NCI-H774 (cell line): ENCODE measurements around the gene RIMS1.

Source experiments
- DNase-seq: peaks from one replicate; lab custom pipeline; 2025; lab: John Stamatoyannopoulos, UW

Gene RIMS1, protein sequence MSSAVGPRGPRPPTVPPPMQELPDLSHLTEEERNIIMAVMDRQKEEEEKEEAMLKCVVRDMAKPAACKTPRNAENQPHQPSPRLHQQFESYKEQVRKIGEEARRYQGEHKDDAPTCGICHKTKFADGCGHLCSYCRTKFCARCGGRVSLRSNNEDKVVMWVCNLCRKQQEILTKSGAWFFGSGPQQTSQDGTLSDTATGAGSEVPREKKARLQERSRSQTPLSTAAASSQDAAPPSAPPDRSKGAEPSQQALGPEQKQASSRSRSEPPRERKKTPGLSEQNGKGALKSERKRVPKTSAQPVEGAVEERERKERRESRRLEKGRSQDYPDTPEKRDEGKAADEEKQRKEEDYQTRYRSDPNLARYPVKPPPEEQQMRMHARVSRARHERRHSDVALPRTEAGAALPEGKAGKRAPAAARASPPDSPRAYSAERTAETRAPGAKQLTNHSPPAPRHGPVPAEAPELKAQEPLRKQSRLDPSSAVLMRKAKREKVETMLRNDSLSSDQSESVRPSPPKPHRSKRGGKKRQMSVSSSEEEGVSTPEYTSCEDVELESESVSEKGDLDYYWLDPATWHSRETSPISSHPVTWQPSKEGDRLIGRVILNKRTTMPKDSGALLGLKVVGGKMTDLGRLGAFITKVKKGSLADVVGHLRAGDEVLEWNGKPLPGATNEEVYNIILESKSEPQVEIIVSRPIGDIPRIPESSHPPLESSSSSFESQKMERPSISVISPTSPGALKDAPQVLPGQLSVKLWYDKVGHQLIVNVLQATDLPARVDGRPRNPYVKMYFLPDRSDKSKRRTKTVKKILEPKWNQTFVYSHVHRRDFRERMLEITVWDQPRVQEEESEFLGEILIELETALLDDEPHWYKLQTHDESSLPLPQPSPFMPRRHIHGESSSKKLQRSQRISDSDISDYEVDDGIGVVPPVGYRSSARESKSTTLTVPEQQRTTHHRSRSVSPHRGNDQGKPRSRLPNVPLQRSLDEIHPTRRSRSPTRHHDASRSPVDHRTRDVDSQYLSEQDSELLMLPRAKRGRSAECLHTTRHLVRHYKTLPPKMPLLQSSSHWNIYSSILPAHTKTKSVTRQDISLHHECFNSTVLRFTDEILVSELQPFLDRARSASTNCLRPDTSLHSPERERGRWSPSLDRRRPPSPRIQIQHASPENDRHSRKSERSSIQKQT (N-terminal part only)

DNA sequence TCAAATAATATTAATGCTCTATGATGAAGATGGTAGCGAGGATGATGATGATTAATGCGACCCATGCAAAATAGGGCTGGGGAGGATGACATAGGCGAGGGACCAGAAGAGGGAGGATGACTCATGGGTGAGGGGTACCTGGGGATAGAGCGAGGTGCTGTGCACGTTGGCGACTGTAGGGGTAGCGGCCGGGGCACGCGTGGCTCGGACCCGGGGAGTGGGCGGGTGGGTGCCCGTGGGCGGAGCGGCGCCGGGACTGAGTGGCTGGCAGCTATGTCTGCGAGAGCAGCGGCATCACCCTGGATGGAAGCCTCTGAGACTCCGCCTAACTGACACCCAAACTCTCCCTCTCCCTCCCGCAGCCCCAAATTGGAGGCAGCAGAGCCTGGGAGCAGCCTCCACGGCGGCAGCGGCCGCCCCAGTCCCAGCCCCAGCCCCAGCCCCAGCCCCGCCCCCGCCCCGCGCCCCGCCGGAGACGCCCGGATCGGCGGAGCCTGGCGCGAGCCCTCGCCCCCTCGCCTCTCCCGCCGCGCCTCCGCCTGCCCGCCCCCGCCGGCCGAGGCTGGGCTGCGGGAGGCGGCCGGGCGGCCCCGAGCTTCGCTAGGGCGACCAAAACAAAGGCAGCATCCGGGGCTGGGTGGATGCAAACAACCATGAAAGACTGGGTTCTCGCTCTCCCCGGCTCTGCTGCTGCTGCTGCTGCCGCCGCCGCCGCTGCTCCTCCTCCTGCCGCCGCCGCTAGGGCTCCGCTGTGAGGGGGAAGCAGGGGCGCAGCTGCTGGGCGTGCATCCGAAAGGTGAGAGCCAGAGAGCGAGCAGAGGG lies at the start of gene RIMS1:
RIMS1 (plus strand) TSS at position 367 of the 822 bp plus-strand sequence. CDS start 474 bp downstream, outside the sequence.
- DNase-seq = peak; percentile 47

DNA sequence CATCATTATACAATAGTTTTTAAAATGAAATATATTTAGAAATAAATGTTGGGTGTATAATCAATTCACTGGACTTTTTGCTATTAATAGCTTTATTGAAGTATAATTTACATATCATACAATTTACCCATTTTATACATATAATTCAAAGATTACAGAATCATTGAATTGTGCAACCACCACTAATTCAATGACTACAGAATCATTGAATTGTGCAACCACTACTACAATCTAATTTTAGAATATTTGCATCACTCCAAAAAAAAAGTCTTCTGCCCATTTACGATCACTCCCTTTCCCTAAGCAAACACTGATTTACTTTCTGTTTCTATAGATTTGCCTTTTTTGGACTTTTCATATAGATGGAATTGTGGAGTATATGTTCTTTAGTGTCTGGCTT lies 35.1 kb upstream of the RIMS1 start:
- DNase-seq = no peak

DNA sequence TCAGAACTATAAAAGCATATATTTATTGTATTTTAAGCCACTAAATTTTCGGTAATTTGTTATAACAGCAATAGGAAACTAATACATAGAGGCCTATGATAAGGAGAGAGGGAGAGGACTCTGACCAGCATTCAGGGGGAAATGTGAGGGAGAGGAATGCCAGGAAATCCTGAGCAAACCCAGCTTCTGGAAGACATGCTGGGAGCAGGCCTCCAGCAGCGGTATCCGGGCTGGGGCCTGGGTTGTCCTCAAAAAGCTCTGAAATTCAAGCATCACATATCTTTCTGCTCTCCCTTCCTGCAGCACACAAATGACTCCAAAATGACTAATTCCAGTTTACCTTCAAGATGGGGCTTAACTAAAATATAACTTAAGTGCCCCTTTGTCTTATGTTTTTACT lies 33.4 kb upstream of the RIMS1 start:
- no peak for DNase-seq

DNA sequence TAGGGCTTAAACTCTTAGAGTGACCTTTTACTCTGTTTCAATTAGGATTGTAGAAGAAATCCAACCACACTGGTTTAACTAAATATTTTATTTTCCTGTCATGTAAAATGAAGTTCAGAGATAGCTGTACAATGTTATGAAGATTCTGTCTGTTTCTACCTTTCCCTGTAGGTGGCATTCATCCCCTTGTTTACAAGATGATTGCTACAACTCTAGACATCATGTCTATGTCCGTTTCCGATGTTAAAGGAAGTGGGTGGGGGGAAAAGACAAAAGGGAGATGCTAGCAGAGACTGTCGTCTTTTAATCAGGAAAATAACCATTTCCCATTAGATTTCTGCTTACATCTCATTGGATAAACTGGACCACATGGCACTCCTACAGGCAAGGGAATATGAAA lies 30.9 kb upstream of the RIMS1 start:
- DNase-seq = no peak

DNA sequence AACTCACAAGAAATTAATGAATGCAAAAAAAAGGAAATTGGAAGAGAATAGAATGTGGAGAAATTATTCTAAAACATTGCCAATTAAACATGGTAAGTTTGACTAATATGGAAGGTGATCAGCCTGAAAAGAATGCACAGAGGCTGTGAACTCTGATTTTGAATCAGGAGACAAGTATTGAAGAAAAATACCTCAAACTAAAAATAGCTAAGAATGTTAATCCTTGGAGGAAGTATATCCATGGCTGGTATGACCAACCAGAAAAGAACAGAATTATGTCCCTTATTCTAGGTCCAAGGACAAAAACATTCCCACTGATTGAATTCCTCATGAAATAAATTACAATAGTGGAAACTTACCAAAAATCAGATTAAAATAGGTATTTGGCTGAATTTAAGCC lies 7.3 kb upstream of the RIMS1 start:
- no peak for DNase-seq

DNA sequence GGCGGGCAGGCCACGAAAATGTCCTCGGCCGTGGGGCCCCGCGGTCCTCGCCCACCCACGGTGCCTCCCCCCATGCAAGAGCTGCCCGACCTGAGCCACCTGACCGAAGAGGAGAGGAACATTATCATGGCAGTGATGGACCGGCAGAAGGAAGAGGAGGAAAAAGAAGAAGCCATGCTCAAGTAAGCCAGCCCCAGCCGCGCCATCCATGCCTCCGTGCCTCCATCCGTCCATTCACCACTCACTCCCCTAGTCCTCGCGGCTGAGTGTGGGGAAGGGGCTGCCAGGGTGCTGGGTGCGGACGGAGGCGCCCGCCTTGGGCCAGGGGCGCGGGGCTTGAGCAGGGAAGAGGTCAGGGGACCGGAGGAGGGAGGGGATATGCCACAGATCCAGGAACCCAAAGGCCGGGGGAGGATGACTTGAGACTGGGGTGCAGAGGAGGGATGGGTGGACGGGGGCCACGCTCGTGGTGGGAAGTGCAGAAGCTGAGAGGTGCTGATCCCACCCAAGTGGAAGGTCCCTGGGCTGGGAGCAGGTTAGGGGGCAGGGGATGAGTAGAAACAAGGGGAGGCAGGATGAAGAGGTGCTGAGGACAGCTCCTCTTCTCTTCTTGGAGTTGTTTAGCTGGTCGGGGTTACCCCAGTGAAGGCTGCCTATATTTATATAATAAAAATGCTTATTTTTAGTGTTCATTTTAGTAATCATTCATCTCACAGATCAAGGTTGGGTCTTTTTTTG lies 825 bp downstream of the RIMS1 start:
- no peak for DNase-seq

DNA sequence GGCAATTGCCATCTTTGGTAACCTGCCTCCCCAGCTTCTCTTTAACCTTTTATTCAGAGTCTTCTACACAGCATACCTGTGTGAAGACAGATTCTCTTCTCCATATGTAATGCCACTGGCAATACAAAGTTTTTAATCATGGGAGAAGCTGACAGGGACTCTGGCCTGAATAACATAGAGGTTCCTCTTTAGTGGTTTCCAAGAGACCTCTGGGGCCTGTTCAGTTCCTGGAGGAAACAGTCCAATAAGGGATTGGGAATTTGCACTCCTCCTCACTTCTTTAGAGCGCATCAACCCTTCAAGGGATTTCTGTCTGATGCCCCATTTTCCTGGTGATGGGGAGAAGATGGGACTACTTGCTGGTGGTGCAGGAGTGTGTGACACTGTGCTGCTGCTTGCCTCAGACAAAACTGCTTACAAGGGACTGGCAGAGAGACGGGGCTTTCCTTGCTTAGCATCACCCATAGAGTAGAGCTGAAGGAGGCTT lies 1.4 kb downstream of the RIMS1 start:
- no peak for DNase-seq

DNA sequence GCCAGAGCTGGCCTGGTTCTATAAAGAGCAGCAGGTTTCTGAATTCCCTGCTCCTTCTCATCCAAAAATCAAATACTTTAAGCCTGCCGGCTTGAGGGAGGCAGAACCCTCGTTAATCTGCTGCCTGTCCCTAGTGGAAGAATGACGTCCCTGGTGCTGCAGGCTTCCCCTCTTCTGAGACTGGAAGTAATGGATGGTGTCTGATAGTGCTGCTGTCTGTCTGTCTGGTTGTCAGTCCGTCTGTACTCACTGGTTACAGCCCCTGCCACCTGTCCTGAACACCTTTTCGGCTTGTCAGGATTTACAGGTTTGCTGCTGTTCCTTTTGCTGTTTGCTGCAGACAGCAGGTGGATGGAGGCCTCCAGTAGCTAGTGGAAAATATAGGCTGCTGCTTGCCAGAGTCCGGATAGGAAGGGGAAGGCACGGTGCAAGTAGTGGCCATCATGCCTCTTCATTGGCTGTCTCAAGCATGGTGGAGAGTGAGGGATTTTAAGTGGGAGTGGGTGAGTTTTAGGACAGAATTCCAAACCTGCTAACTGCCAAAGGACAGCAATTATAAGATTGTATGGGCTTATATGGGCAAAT lies 2.5 kb downstream of the RIMS1 start:
- DNase-seq = no peak

DNA sequence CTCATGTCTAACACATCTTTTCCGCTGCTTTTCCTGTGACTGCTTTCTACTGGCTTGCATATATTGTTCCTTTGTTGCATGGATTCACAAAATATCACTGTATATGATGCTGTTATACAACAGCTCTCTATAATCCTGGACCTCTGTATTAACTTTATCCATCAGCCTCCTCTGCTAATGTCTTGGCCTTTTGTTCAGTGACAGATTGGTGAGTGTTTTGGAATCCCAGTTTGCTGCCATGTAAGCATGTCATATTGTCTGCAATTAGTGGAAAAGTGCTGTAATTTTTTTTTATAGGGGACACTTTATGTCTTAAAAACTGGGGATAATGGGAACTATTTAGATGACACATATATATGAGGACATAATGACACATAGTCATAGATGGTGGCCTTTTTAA lies 3.0 kb downstream of the RIMS1 start:
- DNase-seq = no peak

DNA sequence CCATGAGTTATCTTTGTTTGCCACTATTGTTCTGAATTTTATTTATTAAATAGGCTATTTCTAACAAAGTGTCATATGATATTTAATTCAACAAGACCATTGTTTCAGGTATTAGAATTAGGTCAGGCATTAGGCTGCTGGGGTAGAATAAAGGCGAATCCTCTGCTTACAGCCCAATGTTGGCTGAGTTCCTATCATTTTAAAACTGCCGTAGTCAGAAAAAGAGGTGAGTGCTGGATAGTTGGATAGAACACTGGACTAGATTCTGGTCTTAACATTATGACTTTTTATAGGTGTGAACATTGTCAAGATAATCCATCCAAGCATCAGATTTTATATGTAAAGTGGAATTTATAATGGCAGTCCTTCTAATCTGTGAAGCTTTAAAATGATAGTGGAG lies 6.3 kb downstream of the RIMS1 start:
- no peak for DNase-seq

DNA sequence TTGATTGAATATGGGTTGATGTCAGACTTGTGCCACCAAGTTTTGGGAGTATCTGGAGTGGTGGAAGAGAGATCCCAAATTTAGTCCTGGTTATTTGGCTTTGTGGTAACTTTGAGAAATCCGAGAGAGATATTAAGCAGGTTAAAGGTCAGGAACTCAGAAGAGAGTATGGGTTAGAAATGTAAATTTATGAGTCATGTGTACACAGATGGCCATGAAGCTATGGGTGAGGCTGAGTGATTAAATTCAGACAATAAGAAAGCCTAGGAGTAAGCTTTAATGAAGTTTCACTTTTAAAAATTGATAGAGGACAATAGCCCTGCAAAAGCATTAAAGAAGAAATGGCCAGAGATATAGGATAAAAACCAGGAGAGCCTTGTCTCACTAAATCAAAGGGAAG lies 14.3 kb downstream of the RIMS1 start:
- DNase-seq = no peak

DNA sequence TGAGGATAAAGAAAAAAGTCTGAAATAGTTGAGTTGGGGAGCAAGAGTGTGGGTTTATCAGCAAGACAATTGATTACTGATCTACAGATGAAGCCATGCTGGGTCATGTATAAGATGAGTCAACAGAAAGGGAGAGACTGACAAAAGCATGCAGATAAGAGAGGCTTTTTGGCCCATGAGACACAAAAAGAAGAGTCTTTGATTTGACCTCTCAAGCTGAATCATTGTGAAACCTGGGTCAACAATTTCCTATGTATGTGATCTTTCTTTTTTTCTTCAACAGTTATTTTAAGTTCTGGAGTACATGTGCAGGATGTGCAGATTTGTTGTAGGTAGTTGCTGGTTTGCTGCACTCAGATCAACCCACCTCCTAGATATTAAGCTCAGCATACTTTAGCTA lies 15.9 kb downstream of the RIMS1 start:
- no peak for DNase-seq

DNA sequence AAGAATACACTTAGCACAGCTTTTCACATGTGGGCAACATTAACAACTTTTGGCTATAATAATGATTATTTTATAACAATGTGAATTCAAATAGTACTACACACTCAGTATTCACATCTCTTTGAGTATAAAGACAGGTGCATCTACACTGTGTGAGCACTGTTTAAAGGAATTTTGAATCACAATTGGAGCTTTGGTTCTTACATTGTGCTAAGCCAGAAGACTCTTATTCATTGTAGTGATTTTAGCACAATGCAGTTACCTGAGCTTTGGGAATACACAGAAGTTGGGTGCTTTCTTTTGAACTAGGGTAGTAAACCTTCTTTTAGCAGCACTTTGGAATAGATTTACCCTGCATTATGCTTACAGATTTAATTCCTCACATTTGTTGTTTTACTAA lies 20.5 kb downstream of the RIMS1 start:
- DNase-seq = no peak

DNA sequence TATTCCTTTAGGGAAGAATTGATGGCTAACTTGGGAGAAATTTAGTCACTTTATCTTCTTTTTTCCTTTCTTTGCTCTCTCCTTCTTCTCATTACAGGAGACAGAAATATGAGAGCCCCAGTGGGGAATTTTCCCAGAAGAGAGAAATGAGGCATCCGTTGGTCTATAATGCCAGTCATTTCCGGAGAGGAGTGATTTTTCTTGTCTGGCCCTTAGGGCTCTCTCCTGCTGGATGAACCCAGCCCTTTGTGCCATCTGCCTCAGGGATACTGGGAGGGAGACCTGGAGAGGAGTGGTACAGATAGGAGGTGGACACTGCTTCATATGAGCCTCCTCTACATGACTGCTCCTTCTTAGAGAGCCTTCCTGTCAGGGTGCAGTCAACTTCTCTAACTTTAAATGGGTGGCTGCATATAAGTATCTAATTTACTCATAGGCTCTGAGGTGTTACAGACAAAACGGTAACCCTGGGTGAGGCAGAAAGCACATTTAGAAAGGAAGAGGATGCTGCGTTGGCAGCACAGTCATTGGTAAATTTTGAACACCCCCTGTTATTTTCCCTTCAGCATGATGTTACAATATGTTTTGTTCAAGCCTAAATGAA lies 21.9 kb downstream of the RIMS1 start:
- DNase-seq = no peak

DNA sequence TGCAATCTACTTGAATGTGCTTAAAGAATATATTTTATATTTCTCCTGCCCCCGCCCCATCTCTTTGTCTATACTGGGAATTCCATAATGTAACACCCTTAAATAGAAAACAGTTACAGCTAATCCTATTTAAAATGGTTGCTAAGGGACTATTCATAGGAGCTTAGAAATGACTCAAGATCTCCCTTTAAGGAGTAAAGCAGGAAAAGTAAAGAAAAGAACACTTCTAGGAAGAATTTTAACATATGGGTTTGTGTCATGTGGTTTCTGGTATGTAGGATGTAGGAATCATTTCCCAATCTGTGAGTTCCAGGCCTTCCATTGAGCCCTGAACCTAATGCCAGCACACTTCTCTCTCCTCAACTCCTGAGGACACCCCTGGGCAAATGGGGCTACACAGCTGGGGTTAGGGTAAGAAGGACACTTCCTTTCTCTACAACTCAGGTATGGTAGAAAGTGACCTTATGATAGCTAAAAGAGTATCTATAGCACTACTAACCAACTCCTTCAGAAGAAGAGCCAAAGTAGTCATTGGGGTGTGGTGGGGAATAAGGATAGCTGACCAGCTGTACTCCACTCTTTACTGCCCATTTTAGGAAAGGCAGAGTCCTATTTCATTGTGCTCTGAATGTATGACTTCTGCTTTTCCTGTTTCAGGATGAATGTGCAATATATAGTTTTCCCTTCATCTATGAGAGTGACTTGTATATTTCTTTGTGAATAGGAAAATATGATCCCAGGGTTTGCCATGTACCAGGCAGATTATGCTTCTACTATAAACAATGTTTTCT lies 27.3 kb downstream of the RIMS1 start:
- DNase-seq = no peak

DNA sequence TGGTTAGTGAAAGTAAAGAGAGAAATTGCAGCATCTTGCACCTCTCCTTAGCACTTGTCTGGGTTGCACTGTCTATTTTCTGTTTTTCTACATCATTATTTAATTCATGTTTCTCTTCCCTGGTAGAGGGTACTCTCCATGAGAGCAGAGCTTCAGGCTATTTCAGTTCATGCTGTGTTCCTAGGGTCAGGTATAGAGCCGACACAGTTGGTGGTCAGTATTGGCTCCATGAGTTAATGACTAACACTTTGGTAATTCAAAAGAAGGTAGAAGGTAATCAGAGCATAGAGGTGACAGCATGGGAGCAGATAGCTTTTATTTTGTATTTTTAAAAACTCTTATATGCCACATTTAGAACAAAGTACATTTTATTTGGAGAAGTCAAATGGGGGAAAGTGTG lies 42.7 kb downstream of the RIMS1 start:
- no peak for DNase-seq

DNA sequence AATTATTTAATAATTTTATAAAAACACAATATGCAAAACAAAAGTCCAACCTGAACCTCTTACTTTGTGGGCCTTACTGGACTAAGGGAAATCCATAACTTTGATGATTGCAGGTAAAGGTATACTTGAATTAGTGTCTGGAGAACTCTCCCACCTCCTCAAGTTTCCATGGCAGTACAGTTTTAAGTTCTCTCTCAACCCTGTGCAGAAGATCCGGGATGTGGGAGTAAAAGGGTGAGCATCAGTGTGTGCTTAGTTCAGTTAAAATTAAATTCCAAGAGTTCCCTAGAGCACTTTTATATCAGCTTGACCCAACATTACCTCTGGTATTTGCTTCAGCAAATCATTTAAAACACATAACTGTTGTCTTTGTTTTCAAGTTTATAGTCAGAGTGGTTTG lies 47.5 kb downstream of the RIMS1 start:
- no peak for DNase-seq

DNA sequence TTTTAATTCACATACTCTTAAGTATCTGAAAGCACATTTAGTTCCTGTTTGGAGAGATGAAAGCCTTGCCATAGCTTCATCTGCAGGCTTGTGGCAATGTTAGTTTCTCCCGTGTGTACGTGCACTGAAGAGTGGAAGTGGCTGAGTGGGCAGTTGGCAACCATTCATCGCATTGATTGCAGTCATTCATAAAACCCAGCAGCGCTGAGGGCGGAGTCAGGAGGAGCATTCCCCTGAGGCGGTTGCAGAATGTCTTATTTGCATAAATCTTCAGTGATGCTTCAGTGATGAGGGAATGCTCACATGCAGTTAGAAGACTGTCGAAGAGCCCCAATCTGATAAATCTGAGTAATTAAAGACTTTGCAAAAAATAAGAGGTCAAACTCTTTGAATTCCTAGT lies 79.1 kb downstream of the RIMS1 start:
- no peak for DNase-seq

DNA sequence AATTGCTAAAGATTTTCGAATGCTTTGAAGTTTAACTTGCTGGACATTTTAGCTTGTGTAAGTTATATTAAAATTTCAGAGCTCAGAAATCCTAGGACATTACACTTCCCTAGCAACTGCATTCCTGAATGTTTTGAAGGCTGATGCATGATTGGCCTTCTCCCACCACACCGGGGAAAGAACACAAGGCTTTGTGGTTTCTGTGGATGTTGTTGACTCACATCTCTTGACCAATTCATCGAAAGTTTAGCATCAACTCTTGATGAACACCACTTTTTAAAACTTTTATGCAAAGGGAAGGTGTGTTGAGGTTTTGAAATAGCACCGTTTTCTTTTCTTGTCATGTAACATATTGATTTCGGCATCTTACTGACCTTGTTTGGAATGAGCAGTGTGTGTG lies 81.1 kb downstream of the RIMS1 start:
- no peak for DNase-seq
